SK-N-SH treated with all-trans-retinoic acid at 6 μM for 48 hours (cell line): ENCODE measurements around the gene OPHN1.

Experiments used
- ATAC-seq: fragments of 200-7000 bp; cut with Tn5 transposase; 3 replicates; pipeline ENCODE4 v1.9.1; 2020; ENCODE audit warnings: mild to moderate bottlenecking, moderate library complexity
- ARNTL ChIP-seq: fragments of 450-650 bp; formaldehyde crosslinking; IDR thresholded peaks from 2 replicates; pipeline ENCODE4 v1.5.0; 2020; ENCODE audit warnings: low read depth, mild to moderate bottlenecking, moderate library complexity, borderline replicate concordance
- BACH2 ChIP-seq: fragments of 250-450 bp; sonication (Bioruptor Pico); IDR thresholded peaks from 2 replicates; pipeline ENCODE4 v1.9.0; 2021; ENCODE audit warnings: mild to moderate bottlenecking, borderline replicate concordance
- CREB5 ChIP-seq: fragments of 250-450 bp; sonication (Bioruptor Pico); IDR thresholded peaks from 2 replicates; pipeline ENCODE4 v1.5.1; 2020; ENCODE audit warnings: low read depth, mild to moderate bottlenecking, moderate library complexity
- CSDC2 ChIP-seq: fragments of 250-450 bp; sonication (Bioruptor Pico); IDR thresholded peaks from 2 replicates; pipeline ENCODE4 v1.5.0; 2020; ENCODE audit warnings: mild to moderate bottlenecking, moderate library complexity
- CSRNP3 ChIP-seq: fragments of 250-450 bp; sonication (Bioruptor Pico); IDR thresholded peaks from 2 replicates; pipeline ENCODE4 v1.5.1; 2021; ENCODE audit warnings: mild to moderate bottlenecking, moderate library complexity
- ESRRG ChIP-seq: fragments of 250-450 bp; sonication (Bioruptor Pico); IDR thresholded peaks from 2 replicates; pipeline ENCODE4 v1.6.1; 2021; ENCODE audit warnings: mild to moderate bottlenecking
- GLIS3 ChIP-seq: fragments of 250-450 bp; sonication (Bioruptor Pico); IDR thresholded peaks from 2 replicates; pipeline ENCODE4 v1.5.0; 2020; ENCODE audit warnings: mild to moderate bottlenecking, moderate library complexity
- ISL1 ChIP-seq: fragments of 250-450 bp; sonication (Bioruptor Pico); IDR thresholded peaks from 2 replicates; pipeline ENCODE4 v2.1.2; 2022; ENCODE audit warnings: mild to moderate bottlenecking, moderate library complexity
- OSR1 ChIP-seq: fragments of 250-450 bp; sonication (Bioruptor Pico); IDR thresholded peaks from 2 replicates; pipeline ENCODE4 v1.8.0; 2022; ENCODE audit warnings: moderate library complexity, mild to moderate bottlenecking, inconsistent platforms
- PATZ1 ChIP-seq: fragments of 250-450 bp; sonication (Bioruptor Pico); IDR thresholded peaks from 2 replicates; pipeline ENCODE4 v1.8.0; 2020; ENCODE audit warnings: mild to moderate bottlenecking, moderate library complexity, borderline replicate concordance
- POU6F1 ChIP-seq: fragments of 250-450 bp; sonication (Bioruptor Pico); IDR thresholded peaks from 2 replicates; pipeline ENCODE4 v1.8.0; 2021; ENCODE audit warnings: low read depth, mild to moderate bottlenecking, moderate library complexity, borderline replicate concordance
- PPARA ChIP-seq: fragments of 250-450 bp; sonication (Bioruptor Pico); IDR thresholded peaks from 2 replicates; pipeline ENCODE4 v1.5.0; 2020; ENCODE audit warnings: mild to moderate bottlenecking, borderline replicate concordance
- SNAI2 ChIP-seq: fragments of 250-450 bp; sonication (Bioruptor Pico); IDR thresholded peaks from 2 replicates; pipeline ENCODE4 v1.5.0; 2020; ENCODE audit warnings: mild to moderate bottlenecking, moderate library complexity
- TCF4 ChIP-seq: fragments of 250-450 bp; sonication (Bioruptor Pico); IDR thresholded peaks from 2 replicates; pipeline ENCODE4 v1.8.0; 2021; ENCODE audit warnings: mild to moderate bottlenecking, moderate library complexity, borderline replicate concordance
- TOX ChIP-seq: fragments of 250-450 bp; sonication (Bioruptor Pico); IDR thresholded peaks from 2 replicates; pipeline ENCODE4 v1.8.0; 2021; ENCODE audit warnings: mild to moderate bottlenecking, moderate library complexity, borderline replicate concordance
- TSHZ2 ChIP-seq: fragments of 250-450 bp; sonication (Bioruptor Pico); IDR thresholded peaks from 2 replicates; pipeline ENCODE4 v1.5.0; 2020; ENCODE audit warnings: mild to moderate bottlenecking, moderate library complexity
- ZC3H10 ChIP-seq: fragments of 250-450 bp; sonication (Bioruptor Pico); IDR thresholded peaks from 2 replicates; pipeline ENCODE4 v1.5.1; 2021; ENCODE audit warnings: mild to moderate bottlenecking, moderate library complexity
- ZFP3 ChIP-seq: fragments of 250-450 bp; sonication (Bioruptor Pico); IDR thresholded peaks from 2 replicates; pipeline ENCODE4 v1.5.0; 2020; ENCODE audit warnings: mild to moderate bottlenecking, moderate library complexity
- ZFP30 ChIP-seq: fragments of 450-650 bp; formaldehyde crosslinking; IDR thresholded peaks from 2 replicates; pipeline ENCODE4 v1.5.0; 2022; ENCODE audit warnings: mild to moderate bottlenecking, moderate library complexity
- ZNF565 ChIP-seq: fragments of 450-650 bp; formaldehyde crosslinking; conservative IDR thresholded peaks from 2 replicates; pipeline ENCODE4 v1.5.0; 2020; ENCODE audit warnings: low read depth, mild to moderate bottlenecking, moderate library complexity
- ZNF70 ChIP-seq: fragments of 450-650 bp; formaldehyde crosslinking; IDR thresholded peaks from 2 replicates; pipeline ENCODE4 v1.5.0; 2020; ENCODE audit warnings: mild to moderate bottlenecking, moderate library complexity
- ZNF8 ChIP-seq: fragments of 450-650 bp; formaldehyde crosslinking; IDR thresholded peaks from 2 replicates; pipeline ENCODE4 v1.5.0; 2020; ENCODE audit warnings: mild to moderate bottlenecking, moderate library complexity

OPHN1 gene

GRCh38 chrX:68132749-68133148 lies 300.5 kb downstream of the OPHN1 start:
- TF ChIP-seq OSR1, result no peak
- no peak for ATAC-seq

- TF ChIP-seq SNAI2 (no peak), ZNF8 (no peak), PPARA (no peak), ZFP3 (CRISPR knock-in tag) (no peak), TCF4 (CRISPR knock-in tag) (no peak), GLIS3 (CRISPR knock-in tag) (no peak), ESRRG (CRISPR knock-in tag) (no peak), PATZ1 (CRISPR knock-in tag) (no peak), ZNF70 (no peak), ARNTL (CRISPR knock-in tag) (no peak), CSDC2 (no peak)
- no peak for ATAC-seq
Observed at GRCh38 chrX:68121835-68122234, 311.5 kb downstream of the OPHN1 start.

- ATAC-seq, result no peak
- no peak for TF ChIP-seq ZC3H10
- no peak for TF ChIP-seq CREB5 (CRISPR knock-in tag)
- TF ChIP-seq SNAI2, result no peak
- no peak for TF ChIP-seq BACH2 (CRISPR knock-in tag)
- no peak for TF ChIP-seq CSRNP3 (CRISPR knock-in tag)
- no peak for TF ChIP-seq ZNF70
- TF ChIP-seq TOX, result no peak
- no peak for TF ChIP-seq ZNF8
- no peak for TF ChIP-seq ZFP30 (CRISPR knock-in tag)
- TF ChIP-seq ZNF565 (CRISPR knock-in tag), result no peak
- no peak for TF ChIP-seq OSR1
- no peak for TF ChIP-seq TSHZ2 (CRISPR knock-in tag)
- no peak for TF ChIP-seq PATZ1 (CRISPR knock-in tag)
- no peak for TF ChIP-seq ARNTL (CRISPR knock-in tag)
- TF ChIP-seq ISL1, result no peak
- TF ChIP-seq GLIS3 (CRISPR knock-in tag), result no peak
- no peak for TF ChIP-seq PPARA
- TF ChIP-seq CSDC2, result no peak
- no peak for TF ChIP-seq ZFP3 (CRISPR knock-in tag)
- TF ChIP-seq ESRRG (CRISPR knock-in tag), result no peak
Observed at GRCh38 chrX:68121371-68121770, 311.9 kb downstream of the OPHN1 start.

- no peak for ATAC-seq
- TF ChIP-seq POU6F1 (CRISPR knock-in tag) (no peak), ZNF565 (CRISPR knock-in tag) (no peak), TCF4 (CRISPR knock-in tag) (no peak), SNAI2 (no peak), PATZ1 (CRISPR knock-in tag) (no peak), ZFP3 (CRISPR knock-in tag) (no peak), ISL1 (no peak), ZNF70 (no peak), CSRNP3 (CRISPR knock-in tag) (no peak), BACH2 (CRISPR knock-in tag) (no peak), TOX (no peak)
Observed at GRCh38 chrX:68115371-68115770, 317.9 kb downstream of the OPHN1 start.
